Femur (tissue), 1 donor: Measurements from ENCODE around the gene SMARCA4.

ENCODE experiments used
- DNase-seq: peaks from one replicate; pipeline ENCODE4 v3.0.0-alpha.2; 2017

SMARCA4 gene

GRCh38 chr19:11017275-11018035 lies 56.6 kb downstream of the SMARCA4 start:
- DNase-seq: no peak

DNA sequence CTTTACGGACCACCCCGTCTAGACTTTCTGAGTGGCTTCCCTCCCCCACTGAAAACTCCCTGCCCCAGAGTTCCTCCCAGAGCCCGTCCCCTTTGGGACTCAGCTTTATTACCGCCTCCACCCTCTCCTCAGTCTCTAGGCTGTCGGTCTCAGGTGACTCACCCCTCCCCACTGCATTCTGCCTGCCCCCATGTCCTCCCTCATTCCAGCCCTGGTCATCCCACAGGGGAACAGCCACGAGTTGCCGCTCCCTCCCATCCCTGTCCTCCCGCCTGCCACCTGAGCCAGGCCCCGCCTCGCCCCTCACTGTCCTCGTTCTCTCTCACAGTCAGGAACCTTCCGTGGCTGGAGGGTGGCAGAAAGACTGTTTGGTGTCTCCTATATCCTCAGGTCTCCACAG lies 57.3 kb downstream of the SMARCA4 start:
- DNase-seq: no peak

DNA sequence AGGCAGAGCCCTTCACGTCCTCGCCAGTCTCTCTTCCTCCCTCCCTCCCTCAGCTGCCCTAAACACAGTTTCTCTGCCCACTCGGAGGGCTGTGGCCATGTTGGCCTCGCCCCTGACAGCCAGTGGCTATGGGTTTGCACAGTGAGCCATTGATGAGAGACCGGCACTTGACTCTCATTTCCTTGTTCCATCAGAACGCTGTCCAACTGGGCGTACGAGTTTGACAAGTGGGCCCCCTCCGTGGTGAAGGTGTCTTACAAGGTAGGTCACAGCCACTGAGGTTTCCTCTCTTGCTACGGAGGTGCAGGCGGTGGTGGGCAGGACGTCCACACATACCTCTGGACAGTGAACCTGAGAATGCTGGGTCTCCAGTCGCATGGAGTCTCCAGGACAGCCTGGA lies 57.9 kb downstream of the SMARCA4 start:
- no peak for DNase-seq

- no peak for DNase-seq
Observed at GRCh38 chr19:11019262-11019661, 58.4 kb downstream of the SMARCA4 start.

DNA sequence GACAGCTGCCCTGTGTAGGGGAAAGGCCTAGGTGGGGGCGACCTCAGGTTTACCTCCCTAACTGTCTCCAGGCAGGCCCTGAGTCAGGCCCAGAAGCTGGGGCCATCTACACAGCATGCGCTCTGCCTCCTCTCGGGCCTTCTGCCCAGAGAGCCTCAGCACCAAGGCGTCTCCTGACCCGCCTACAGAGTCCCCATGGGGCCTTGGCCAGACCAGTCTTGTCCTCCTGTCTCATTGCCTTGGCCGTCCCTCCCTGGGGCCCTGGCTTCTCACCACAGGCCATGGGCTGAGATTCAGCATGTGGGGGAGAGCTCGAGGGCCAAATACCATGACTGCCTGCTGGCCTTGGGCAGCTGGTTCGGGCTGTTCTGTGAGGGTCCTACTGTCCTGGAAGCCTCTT lies 59.0 kb downstream of the SMARCA4 start:
- DNase-seq: no peak

DNA sequence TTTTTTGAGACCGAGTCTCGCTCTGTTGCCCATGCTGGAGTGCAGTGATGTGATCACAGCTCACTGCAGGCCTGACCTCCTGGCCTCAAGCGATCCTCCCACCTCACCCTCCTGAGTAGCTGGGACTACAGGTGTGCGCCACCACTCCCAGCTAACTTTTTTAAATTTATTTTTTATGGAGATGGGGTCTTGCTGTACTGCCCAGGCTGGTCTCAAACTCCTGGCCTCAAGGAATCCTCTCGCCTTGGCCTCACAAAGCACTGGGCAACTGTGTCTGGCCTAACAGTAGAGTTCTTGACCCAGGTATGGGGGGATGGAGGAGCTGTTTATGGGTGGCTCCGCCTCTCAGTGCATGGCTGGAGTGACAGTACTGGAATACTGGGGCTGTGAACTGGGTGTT lies 59.6 kb downstream of the SMARCA4 start:
- no peak for DNase-seq

DNA sequence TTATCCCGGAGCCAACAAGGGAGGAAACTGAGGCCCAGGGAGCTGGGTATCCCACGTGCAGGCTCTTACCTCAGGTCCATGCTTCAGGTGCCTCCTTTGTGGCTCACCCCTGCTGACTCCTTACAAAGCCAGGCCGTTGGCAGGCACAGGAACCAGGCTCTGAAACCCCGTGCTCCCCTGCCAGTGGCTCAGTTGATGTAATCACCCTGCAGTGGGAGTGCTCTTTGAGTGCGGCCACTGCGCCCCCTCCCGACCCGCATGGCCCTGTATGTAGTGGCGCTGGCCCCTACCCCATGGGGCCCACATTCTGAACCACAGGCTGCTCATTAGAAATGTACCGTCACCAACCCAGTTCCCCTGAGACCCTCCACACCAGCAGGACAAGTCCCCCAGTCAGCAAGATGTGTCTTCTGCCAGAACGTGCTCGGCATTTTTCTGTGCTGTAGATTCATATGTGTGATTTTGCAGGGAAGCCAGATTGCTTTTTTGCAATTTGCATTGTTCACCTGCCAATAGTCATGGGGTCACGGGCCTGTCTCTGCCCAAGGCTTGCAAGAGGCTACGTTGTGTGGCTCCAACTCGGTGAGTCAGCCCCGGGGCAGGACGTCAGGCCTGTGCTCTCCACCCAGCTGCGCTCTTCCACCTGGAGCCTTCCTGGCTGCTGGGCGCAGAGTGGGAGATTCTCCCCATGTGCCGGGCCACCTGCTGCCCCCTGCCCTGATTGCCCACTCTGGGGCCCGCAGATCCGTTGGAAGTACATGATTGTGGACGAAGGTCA lies 60.3 kb downstream of the SMARCA4 start:
- no peak for DNase-seq

DNA sequence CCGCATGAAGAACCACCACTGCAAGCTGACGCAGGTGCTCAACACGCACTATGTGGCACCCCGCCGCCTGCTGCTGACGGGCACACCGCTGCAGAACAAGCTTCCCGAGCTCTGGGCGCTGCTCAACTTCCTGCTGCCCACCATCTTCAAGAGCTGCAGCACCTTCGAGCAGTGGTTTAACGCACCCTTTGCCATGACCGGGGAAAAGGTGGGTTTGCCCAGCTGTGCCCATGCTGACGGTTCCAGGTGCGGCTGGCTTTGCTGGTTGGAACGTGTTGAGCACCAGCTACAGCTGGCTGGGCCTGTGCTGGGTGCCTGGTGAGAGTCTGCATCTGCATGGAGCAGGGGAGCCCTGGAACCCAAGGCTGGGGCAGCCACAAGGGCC lies 60.9 kb downstream of the SMARCA4 start:
- no peak for DNase-seq

GRCh38 chr19:11023016-11023415 lies 62.2 kb downstream of the SMARCA4 start:
- DNase-seq: no peak

DNA sequence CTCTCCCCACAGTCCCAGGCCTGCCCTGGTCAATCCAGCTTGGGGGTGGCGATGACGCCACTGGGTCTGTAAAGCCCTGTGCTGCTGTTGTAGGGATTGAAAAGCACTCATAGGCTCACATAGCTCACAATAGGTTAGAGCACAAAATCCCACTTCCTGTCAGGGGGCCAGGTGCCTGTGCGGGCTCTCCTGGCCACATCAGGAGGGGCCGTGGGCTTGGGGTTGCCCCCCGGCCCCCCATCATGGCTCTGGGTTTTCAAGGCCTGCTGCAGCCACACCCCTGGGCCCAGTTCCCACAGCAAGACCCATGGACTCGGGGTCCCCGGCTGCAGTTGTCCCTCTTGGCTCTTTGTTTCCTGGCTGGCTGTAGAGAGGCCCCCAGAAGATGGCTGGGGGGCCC lies 62.9 kb downstream of the SMARCA4 start:
- DNase-seq: no peak

GRCh38 chr19:11024259-11024658 lies 63.4 kb downstream of the SMARCA4 start:
- DNase-seq: no peak

DNA sequence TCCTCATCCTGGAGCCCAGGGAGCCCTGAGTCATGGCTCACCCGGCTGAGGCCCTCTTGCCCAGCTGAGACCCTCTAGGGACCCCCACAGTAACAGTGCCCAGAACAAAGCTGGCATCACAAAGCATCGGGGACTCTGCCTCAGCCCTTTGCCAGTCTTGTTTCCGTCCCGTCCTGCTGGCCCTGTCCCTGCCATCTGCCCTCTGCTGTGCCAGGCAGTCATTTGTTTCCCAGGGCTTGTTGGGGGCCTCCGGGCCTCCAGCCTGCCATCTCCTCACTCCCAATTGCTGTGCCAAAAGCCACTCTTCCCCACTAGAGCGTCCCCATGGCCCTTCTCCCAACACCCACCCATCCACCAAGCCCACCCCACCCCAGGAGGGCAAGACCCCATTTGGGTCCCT lies 64.2 kb downstream of the SMARCA4 start:
- no peak for DNase-seq

GRCh38 chr19:11025445-11025844 lies 64.6 kb downstream of the SMARCA4 start:
- DNase-seq: no peak

GRCh38 chr19:11025997-11026396 lies 65.2 kb downstream of the SMARCA4 start:
- no peak for DNase-seq

- DNase-seq: no peak
Observed at GRCh38 chr19:11027381-11027780, 66.6 kb downstream of the SMARCA4 start.

DNA sequence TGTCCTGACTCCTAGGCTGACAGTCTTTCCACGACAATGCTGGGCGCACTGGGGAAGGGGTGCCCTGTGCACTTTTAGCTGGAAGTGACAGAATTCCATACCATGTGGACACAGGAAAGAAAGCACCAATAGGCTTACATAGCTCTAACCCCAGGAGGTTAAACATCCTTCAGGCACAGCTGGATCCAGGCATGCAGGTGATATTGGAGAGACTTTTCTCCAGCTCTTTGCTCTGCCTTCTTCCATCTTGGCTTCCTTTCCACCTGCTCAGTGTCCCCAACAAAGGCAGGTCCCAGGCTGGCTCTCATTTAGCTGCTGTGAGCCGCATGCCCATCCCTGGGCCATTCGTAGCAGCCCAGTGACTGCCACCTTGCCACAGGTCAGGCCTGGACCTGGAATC lies 67.3 kb downstream of the SMARCA4 start:
- DNase-seq: no peak

DNA sequence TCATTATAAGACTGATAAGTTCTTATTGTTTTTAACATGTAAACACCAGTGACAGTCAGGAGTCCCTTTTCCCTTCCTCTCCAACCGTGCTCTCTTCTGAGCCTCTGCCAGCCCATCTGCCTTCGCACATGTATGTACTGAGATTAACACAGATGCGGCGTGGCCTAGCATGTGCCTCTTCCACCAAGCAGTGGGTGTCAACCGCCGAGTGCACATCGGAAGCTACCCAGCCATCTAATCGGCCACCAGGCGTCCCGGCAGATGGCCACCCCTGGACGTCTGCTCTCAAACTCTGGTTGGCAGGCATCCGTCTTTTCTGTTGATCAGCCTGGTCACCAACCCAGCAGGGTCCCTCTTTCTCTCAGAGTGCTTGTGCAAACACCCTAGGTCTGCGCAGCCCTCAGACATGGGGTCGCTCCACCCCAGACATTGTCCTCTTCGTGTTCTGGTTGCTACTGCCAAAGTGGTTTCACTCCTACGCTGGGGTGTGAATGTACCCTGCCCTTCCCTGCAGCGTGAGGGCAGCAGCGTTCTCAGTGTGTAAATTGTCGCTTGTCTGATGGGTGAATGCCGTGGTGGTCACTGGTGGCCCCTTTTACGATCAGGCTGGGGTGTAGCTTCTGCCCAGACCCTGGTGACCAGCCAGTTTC lies 70.7 kb downstream of the SMARCA4 start:
- DNase-seq: no peak

GRCh38 chr19:11033251-11033650 lies 72.4 kb downstream of the SMARCA4 start:
- DNase-seq: no peak

- DNase-seq: no peak
Observed at GRCh38 chr19:11033763-11034162, 72.9 kb downstream of the SMARCA4 start.

GRCh38 chr19:11034449-11035213 lies 73.8 kb downstream of the SMARCA4 start:
- no peak for DNase-seq

DNA sequence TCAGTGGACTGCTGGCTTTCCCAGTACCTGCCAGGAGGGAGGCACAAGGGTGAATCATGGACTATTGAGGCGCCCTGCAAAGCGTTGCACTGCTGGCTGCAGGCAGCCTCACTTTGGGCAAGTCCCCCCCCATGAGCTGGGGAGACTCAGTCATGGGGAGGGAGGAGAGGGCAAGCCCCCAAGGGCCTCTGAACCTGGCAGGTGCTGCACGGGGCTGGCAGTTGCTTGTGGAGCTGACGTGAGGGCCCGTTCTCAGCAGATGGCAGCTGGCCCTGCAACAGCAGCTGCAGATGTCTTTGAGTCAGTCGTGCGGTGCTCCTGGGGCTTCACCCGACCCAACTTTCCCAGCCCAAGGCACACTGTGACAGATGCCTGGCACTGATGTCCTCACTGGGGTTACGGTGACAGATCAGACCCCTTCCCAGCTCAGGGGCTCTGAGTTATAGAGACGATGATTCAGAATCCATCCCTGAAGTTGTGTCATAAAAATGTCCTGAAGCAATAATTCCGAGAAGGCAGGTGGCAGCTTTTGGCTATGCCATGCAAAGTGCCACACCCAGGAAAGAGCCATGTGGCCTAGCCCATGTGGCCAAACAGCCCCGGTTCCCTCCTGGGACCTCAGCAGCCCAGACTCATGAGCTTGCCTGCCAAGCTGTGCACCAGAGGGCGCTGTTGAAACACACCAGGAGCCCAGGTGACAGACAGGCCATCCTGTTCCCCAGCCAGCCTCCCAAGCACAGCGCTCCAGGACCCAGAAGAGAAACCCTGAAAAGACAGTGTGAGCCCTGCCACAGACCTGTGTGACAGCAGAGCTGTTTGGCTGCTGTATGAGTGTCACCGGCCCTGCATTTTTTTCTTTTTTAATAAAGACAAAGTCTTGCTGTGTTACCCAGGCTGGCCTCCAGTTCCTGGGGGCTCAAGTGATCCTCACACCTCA lies 74.9 kb downstream of the SMARCA4 start:
- DNase-seq: peak; percentile 91

- no peak for DNase-seq
Observed at GRCh38 chr19:11038511-11038910, 77.7 kb downstream of the SMARCA4 start.
